ENCODE measurements around the gene HSD3B1. TPM values are rescaled to one million over a fixed set of nuclear protein-coding genes. Genes with fewer than 3 reads are reported as not detected.
"Not testable (repeated sequence)": the region's sequence is repeated elsewhere in the genome, so short reads cannot be mapped to it uniquely, and the experiment has no call there.

Gene HSD3B1
- total RNA-seq, 1 experiment from 2014 or later = not detected

DNA sequence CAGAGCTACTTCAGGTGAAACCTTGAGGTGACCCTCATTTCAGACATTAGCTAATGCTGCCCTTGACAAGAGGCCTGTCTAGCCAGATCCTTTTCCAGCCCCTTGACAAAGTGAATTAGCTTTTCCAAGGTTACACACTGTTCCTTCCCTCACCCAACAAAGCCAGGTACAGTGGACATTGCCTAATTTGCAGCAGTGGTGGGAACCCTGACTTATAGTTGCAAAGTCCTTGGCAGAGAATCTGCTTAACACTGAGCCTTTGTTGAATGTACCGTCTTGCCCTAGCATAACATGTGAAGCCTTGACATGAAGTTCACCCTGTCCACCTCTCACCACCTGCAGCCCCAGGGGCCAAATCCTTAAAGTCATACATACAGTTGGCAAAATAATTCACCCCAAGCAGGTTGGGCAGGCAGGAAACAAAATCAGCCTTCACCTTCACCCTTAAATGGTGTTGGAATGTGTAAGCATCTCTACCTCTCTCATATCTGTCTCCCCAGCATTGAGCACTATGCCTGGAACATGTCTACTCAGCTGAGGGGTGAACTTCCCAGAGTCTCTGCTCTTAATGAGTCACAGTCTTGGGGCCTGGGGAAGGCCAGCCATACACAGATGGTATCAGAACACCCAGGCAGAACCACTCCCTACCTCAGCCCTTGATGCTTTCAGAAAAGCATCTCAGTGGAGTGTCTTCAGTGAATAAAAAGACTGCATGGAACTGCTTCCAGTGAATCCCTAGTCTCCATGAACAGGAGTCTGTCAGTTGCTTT, 46.5 kb downstream of the HSD3B1 start:
- DNase-seq (ENCODE audit: low read depth) = peak; percentile 71

DNA sequence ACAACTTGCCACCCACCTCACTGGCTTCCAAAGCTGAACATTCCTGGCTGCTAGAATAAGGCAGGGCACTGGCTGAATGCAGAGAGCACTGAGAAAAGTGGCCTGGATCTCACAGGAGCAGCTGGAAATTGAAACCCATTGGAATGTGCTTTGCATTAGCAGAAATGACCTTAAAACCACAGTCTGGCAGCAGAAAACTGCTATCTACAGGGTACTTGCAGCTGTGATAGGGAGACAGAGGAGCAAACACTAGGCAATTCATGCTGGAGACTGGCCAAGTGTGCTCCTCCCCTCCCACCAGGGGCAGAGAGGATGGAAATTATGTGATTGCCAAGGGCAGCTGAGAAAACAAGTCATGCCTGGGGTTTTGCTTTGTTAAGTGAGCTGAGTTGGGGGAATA, 47.2 kb downstream of the HSD3B1 start:
- DNase-seq (ENCODE audit: low read depth) = peak; percentile 98

DNA sequence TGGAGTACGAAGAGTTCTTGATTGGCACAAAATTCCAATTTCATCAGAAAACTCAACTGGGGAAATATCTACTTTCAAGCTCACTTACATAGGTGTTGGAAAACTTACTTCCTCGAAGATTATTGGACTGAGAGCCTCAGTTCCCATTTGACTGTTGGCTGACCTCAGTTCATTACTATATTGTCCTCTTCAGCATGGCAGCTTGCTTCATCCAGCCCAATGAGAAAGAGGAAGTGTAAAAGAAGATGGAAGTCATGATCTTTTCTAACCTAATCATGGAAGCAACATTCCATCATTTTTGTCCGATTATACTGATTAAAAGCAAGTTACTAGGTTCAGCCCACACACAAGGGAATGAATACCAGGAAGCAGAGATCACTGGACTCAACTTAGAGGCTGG, 49.4 kb downstream of the HSD3B1 start:
- DNase-seq (ENCODE audit: low read depth) = no peak

DNA sequence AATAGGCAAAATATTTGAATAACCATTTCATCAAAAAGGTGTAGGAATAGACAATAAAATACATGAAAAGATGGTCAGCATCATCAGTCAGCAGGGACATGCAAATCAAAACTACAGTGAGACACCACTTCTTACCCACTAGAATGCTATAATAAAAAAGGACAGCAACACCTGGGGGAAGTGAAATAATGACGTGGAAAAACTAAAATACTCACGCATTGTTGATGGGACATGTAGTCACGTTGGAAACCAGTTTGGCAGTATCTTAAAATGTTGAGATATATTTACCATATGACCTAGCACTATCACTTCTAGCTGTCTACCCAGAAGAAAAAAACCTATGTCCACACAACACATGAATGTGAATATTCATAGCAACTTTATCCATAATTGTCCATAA, 53.4 kb downstream of the HSD3B1 start:
- not testable (repeated sequence) for DNase-seq (ENCODE audit: low read depth)

DNA sequence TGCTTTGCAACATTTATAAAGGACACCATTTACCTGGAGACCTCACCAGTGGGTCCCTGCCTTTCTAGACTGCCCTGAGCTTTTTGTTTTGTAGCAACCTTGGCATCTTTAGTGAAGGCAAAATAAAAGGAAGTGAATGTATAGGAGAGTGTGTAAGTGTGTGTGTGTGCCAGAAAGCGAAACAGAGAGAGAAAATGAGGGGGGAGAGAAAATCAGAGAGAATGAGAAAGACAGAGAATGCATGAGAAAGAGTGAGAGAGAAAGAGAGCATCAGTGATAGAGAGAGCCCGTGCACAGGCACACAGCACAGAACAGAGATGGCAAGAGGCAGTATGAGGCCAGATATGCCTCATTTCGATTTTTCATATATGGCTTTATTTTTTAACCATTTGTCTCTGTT, 57.5 kb downstream of the HSD3B1 start:
- DNase-seq (ENCODE audit: low read depth) = no peak

Other genes starting within 250 kb of the HSD3B1 start
- not detected in 2 replicates for gene HAO2, start 138.4 kb upstream of the HSD3B1 start, total RNA-seq (2014; rRNA removed; shearing (Covaris generic))
- 0.12 TPM in 1 of 2 replicates, not detected in the other for gene HSD3B2, start 92.1 kb upstream of the HSD3B1 start, total RNA-seq (2014; rRNA removed; shearing (Covaris generic))
- gene ZNF697, start 141.1 kb downstream of the HSD3B1 start, total RNA-seq (2014; rRNA removed; shearing (Covaris generic)) = 6.6 and 6.7 TPM in 2 replicates
- gene PHGDH, start 204.7 kb downstream of the HSD3B1 start, total RNA-seq (2014; rRNA removed; shearing (Covaris generic)) = 35.4 and 46.1 TPM in 2 replicates

Measured in RPMI7951 (cell line).